ENCODE data around the gene GET3.

Gene GET3

GRCh38 chr19:12752056-12752781 lies 14.9 kb downstream of the GET3 start:
- DNase-seq (ENCODE audit: low read depth), result no peak

- no peak for DNase-seq (ENCODE audit: low read depth)
Measured at GRCh38 chr19:12754465-12755196, 17.3 kb downstream of the GET3 start.

GRCh38 chr19:12756150-12756883 lies 19.0 kb downstream of the GET3 start:
- DNase-seq (ENCODE audit: low read depth), result no peak

- peak; percentile 47 for DNase-seq (ENCODE audit: low read depth)
Measured at GRCh38 chr19:12757544-12758274, 20.4 kb downstream of the GET3 start.

- DNase-seq (ENCODE audit: low read depth), result no peak
Measured at GRCh38 chr19:12759686-12760085, 22.4 kb downstream of the GET3 start.

- DNase-seq (ENCODE audit: low read depth), result no peak
Measured at GRCh38 chr19:12763100-12763499, 25.8 kb downstream of the GET3 start.

GRCh38 chr19:12764698-12765097 lies 27.4 kb downstream of the GET3 start:
- DNase-seq (ENCODE audit: low read depth), result no peak

- DNase-seq (ENCODE audit: low read depth), result peak; percentile 65
Measured at GRCh38 chr19:12766051-12766521, 28.8 kb downstream of the GET3 start.

- DNase-seq (ENCODE audit: low read depth), result no peak
Measured at GRCh38 chr19:12767150-12767549, 29.9 kb downstream of the GET3 start.

GRCh38 chr19:12767666-12768065 lies 30.4 kb downstream of the GET3 start:
- DNase-seq (ENCODE audit: low read depth), result no peak

- DNase-seq (ENCODE audit: low read depth), result no peak
Measured at GRCh38 chr19:12769689-12770088, 32.4 kb downstream of the GET3 start.

GRCh38 chr19:12770922-12771321 lies 33.6 kb downstream of the GET3 start:
- DNase-seq (ENCODE audit: low read depth), result no peak

GRCh38 chr19:12772323-12772722 lies 35.0 kb downstream of the GET3 start:
- no peak for DNase-seq (ENCODE audit: low read depth)

- no peak for DNase-seq (ENCODE audit: low read depth)
Measured at GRCh38 chr19:12773571-12773970, 36.3 kb downstream of the GET3 start.

- no peak for DNase-seq (ENCODE audit: low read depth)
Measured at GRCh38 chr19:12774588-12775555, 37.6 kb downstream of the GET3 start, which contains the start of gene HOOK2. Gene HOOK2 (minus strand): TSS chr19:12775552. CDS start chr19:12775449, 103 bp downstream.

GRCh38 chr19:12777217-12778016 lies 40.1 kb downstream of the GET3 start:
- peak; percentile 78 for DNase-seq (ENCODE audit: low read depth)

GRCh38 chr19:12778017-12778904 lies 41.0 kb downstream of the GET3 start:
- DNase-seq (ENCODE audit: low read depth), result no peak

GRCh38 chr19:12778905-12779161 lies 41.5 kb downstream of the GET3 start:
- DNase-seq (ENCODE audit: low read depth), result no peak

All from activated T-cell treated with anti-CD3 and anti-CD28 coated beads for 1 hour (primary cell).